HG03064 (cell line): ENCODE data around the gene ALCAM.
"Not testable (repeated sequence)": the region's sequence is repeated elsewhere in the genome, so short reads cannot be mapped to it uniquely, and the experiment has no call there.

Experiments used
- ATAC-seq: cut with Tn5 transposase; IDR thresholded peaks from one replicate; pipeline ENCODE4 v1.9.1; 2021; ENCODE audit warnings: low read depth; ENCODE audit not compliant: unreplicated experiment

Gene ALCAM

GRCh38 chr3:105561876-105562275 is 195.2 kb downstream of the ALCAM start:
- ATAC-seq: no peak

DNA sequence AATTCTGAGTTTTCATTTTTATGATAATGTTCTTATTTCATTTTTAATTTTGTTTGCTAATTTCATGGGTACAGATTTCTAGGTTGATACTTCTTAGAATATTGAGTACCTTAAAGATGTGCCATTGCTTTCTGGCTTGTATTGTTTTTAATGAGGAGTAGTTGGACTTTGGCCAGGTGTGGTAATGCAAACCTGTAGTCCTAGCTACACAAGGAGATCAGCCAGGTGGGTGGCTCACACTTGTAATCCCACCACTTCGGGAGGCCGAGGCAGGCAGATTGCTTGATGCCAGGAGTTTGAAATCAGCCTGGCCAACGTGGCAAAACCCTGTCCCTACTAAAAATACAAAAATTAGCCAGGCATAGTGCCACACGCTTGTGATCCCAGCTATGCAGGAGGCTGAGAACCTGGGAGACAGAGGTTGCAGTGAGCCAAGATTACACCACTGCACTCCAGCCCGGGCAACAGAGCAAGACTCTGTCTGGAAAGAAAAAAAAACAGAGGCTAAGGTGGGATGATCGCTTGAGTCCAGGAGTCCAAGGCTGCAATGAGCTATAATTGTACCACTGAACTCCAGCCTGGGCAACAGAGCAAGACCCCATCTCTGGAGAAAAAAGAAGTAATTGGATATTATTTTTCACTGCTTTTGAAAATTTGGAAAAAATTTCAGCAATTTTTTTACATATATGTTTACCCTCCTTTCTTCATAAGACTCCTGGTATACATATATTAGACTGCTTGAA is 198.0 kb downstream of the ALCAM start:
- no peak for ATAC-seq

GRCh38 chr3:105571005-105571404 is 204.3 kb downstream of the ALCAM start:
- ATAC-seq: no peak

GRCh38 chr3:105572501-105572900 is 205.8 kb downstream of the ALCAM start:
- ATAC-seq: no peak

DNA sequence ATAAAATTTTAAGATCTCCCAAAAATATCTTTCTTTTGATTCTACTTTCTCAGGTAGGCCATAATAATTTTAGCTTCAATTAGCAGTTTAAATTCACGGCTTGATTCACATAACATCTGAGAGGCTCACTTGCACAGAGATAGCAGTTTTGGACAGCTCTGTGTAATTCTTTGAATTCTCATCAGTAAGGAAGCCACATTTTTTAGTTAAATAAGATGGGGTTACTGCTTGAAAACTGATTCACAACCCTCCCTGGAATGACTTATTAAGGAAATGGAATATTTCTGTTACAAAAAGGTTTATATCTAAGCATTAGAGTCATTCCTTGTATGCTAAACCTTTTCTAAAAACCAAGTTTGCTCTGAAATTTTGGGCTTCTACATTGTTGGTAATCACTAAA is 212.7 kb downstream of the ALCAM start:
- ATAC-seq: no peak

DNA sequence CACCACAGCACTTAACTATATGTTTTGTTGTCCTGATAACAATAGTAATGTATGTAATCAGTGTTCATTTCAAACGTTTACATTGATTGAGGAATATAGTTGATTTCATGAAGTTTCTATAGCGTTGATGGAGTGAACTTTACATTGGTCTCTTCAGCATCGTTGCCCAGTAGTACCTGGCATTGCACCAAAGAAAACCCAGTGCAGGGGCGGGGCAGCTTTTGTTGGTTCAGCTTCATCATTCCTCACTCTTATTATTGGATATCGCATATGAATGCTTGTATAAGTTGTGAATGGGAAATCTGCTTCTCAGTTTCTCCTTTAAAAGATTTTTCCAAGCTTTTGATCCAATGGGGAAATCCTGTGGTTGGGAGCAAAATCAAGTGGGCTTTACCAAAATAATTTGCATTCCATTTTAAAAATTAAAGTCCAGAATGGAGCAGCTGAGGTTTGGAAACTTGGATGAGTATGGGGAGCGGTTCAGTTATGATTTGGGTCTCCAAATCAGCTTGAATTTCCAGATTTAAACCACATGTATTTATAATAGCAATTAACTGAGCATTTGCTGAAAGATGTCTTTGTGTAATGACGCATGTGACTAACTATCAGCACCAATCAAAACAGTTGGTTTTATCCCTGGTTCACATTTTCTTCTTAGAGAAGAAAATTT is 213.7 kb downstream of the ALCAM start:
- no peak for ATAC-seq

DNA sequence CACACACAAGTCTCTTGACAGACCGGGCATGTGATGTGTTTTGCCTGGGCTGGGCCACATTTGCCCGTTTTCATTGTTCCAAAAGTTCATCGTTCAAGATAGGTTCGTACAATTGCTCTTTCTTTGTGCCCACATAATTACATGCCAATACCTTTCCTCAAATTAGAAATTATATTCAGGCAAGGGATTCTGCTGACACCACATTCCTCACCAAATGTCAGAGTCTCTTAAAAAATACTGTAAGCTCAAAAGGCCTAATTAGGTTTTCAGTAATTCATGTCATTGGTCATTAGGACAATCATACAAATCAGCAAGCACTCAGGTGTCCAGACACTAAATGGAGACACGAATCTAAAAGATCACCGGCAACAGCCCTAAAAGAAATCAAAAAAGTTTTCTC is 215.3 kb downstream of the ALCAM start:
- no peak for ATAC-seq

DNA sequence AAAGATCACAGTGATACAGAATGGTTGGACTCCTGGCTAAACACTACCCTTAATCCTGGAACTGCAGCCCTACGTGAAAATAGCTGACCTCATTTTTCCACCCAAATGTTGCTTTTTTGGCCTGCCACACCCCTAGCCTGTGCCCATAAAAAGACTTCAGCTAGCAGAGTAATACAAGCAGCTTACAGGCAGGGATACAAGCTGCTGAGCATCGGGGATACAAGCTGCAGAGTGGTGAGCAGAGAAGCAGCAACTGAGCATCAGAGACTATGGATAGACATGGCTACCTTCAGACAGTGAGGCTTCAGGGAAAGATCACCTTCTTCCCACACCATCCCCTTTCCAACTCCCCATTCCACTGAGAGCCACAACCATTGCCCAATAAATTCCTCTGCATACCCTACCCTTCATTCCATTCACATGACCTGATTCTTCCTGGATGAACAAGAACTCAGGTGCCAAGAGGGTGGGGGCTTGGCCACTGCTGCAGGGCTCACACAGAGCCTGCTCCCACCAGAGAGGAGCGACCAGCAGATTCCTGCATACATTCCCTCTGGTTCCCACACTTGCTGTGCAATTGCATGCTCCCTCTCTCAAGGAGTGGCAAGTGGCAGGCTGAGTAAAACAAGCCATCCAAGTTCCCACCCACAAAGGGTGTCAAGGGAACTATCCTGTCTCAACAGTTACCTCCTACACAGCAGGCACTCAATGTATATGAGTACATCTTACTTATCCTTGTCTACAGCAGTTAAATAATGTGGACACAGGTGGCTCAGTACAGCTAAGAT is 217.5 kb downstream of the ALCAM start:
- ATAC-seq: no peak

GRCh38 chr3:105593315-105593714 is 226.6 kb downstream of the ALCAM start:
- no peak for ATAC-seq

DNA sequence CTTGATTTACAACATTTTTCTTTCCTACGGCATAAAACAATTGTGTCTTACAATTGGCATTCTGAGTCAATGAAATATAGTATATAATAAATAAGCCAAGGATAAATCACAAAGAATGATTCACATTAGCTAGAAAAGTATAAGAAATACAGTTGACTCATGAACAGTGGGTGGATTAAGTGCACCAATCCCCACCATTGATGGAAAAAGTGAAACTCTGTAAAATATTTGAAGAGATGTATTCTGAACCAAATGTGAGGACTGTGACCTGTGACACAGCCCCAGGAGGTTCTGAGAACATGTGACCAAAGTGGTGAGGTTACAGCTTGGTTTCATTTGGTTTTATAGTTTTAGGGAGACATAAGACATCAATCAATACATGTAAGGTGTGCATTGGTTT is 227.5 kb downstream of the ALCAM start:
- ATAC-seq: no peak

DNA sequence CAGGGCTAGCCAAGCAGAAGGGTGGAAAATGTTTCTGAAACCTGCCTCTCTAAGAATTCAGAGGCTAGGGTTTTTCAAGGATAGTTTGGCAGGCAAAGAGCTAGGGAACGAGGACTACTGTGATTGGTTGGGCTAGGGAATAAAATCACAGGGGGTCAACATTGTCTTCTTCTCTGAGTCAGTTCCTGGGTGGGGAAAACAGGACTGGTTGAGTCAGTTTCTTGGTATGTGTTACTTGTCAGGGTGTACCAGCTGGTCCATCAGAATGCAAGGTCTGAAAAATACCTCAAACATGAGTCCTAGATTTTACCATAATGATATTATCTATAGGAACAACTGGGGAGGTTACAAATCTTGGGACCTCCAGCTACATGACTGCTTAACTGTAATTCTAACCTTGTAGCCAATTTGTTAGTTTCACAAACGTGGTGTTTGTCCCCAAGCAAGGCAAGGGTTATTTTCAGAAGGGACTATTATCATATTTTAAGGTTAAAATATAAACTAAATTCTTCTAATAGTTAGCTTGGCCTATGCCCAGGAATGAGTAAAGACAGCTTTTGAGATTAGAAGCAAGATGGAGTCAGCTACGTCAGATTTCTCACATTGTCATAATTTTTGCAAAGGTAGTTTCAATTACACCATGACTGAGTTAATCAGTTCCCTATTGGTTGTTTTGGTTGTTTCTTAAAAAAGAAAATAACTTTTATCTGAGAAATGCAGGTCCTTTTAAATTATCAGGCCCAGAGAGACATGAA is 231.5 kb downstream of the ALCAM start:
- no peak for ATAC-seq

GRCh38 chr3:105599350-105599749 is 232.6 kb downstream of the ALCAM start:
- ATAC-seq: no peak

DNA sequence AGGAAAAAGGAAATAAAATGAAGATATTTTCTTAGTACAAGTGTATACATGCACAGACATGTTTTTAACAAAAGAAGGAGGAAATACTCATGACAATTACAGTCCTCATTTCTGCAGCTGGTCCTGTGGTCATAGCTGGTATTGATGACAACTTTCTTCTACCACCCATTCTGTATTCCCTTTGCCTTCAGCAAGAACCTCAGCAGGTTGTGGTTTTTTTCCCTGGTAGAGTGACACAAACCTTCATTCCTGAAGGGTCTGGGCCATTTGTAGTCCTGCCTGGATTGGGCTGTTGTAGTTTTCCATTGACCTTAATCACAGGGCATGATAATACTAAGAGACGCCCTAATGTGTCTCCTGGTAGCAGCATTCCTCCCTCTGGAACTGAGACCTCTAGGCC is 235.0 kb downstream of the ALCAM start:
- ATAC-seq: not testable (repeated sequence)

- ATAC-seq: not testable (repeated sequence)
These were observed 235.6 kb downstream of the ALCAM start for GRCh38 chr3:105602286-105602685.

- ATAC-seq: not testable (repeated sequence)
These were observed 236.8 kb downstream of the ALCAM start for GRCh38 chr3:105603516-105603915.

DNA sequence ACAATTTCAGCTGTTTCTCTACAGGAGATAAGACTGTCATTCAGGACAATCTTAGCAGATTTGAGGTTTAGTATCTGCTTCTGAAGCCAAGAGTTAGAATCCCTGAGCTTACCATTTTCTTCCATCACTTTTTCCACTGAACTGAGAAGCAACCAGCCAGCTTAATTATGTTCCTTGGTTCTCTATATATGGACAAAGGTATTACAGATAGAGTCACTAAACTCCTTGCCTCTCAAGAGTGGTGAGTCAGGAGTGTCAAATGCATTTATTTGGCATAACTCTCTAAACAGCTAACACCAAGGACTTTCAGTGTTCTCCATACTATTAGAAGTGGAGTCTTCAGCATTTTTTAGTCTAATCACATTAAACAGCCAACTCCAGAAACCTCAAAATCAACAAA is 239.3 kb downstream of the ALCAM start:
- no peak for ATAC-seq

- ATAC-seq: no peak
These were observed 241.9 kb downstream of the ALCAM start for GRCh38 chr3:105608623-105609022.

- no peak for ATAC-seq
These were observed 243.8 kb downstream of the ALCAM start for GRCh38 chr3:105610473-105610872.

GRCh38 chr3:105611304-105612192 is 244.8 kb downstream of the ALCAM start:
- no peak for ATAC-seq

- ATAC-seq: no peak
These were observed 246.4 kb downstream of the ALCAM start for GRCh38 chr3:105613120-105613519.
